HG03521 (cell line): Measurements from ENCODE around the gene PHTF1.
"Not testable (repeated sequence)": the region's sequence is repeated elsewhere in the genome, so short reads cannot be mapped to it uniquely, and the experiment has no call there.

ENCODE experiments used
- ATAC-seq: cut with Tn5 transposase; IDR thresholded peaks from one replicate; pipeline ENCODE4 v1.9.1; 2021; ENCODE audit warnings: mild to moderate bottlenecking, moderate library complexity; ENCODE audit not compliant: unreplicated experiment

PHTF1 gene

DNA sequence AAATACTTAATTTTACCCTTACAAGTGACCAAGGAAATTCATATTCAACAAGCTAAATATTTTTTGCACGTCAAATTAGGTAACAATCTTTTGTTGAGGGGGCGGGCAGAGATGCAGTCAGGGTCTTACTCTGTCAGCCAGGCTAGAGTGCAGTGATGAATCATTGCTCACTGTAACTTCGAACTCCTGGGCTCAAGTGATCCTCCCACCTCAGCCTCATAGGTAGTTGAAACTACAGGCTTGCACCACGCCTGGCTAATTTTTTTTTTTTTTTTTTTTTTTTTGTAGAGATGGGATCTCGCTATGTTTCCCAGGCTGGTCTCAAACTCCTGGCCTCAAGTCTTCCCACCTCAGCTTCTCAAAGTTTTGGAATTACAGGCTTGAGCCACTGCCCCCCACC is 26.5 kb downstream of the PHTF1 start:
- ATAC-seq: no peak

DNA sequence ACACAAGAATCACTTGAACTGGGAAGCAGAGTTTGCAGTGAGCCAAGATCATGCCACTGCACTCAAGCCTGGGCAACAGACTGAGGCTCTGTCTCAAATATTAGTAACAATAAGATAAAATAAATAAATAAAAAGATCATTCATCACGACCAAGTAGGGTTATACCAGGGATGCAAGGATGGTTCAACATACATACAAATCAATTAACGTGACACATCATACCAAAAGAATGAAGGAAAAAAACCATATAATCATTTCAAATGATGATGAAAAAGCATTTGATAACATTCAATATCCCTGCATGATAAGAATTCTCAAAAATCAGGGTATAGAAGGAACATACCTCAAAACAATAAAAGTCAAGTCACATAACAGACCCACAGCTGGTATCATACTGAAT is 38.3 kb downstream of the PHTF1 start:
- no peak for ATAC-seq

- not testable (repeated sequence) for ATAC-seq
Measured at GRCh38 chr1:113718621-113719020, 40.7 kb downstream of the PHTF1 start.

DNA sequence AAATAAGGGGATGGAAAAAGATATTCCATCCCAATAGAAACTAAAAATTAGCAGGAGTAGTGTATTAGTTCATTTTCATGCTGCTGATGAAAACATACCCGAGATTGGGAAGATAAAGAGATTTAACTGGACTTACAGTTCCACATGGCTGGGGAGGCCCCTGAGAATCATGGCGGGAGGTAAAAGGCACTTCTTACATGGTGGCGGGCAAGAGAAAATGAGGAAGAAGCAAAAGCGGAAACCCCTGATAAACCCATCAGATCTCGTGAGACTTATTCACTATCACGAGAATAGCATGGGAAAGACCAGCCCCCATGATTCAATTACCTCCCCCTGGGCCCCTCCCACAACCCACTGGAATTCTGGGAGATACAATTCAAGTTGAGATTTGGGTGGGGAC is 41.8 kb downstream of the PHTF1 start:
- ATAC-seq: not testable (repeated sequence)

DNA sequence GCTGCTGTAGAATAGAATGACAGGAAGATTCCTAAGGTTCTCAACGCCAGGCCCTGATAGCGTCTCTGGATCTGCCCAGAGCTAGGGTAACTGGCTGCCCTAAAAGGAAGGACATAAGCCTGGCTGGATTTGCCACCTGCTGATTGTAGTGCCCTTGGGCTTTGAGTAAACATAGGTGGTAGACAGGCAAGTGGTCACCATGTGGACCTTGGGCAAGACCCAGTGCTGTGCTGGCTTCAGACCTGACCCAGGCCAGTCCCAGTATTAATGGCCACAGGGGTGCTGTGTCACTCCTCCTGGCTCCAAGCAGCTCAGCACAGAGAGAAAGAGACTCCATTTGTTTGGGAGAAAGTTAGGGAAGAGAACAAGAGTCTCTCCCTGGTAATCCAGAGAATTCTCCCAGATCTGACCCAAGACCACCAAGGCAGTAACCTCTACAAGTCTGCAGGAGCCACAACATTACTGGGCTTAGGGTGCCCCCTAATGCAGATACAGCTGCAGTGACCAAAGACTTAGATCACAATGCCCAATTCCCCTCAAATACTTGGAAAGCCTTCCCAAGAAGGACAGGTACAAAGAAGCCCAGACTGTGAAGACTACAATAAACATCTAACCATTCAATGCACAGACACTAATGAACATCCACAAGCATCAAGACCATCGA is 44.5 kb downstream of the PHTF1 start:
- ATAC-seq: no peak

DNA sequence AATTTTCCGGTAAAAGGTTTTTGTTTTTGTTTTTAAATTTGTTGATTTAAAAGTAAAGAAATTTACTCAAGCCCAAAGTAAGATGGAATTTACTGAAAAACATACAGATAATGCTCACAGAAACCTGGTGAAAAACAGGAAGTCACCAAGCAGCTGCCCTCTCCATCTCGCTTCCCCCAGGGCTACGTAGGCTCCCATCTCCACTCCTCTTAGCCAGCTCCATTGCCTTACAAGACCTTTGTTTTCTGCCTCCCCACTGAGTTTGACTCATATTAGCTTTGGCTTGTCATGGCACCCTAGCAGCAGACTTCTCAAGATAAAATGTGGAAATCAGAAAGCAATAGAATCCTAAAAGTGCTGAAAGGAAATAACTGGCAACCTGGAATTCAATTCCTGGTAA is 57.9 kb downstream of the PHTF1 start:
- ATAC-seq: no peak

- no peak for ATAC-seq
Measured at GRCh38 chr1:113694910-113695309, 64.4 kb downstream of the PHTF1 start.

DNA sequence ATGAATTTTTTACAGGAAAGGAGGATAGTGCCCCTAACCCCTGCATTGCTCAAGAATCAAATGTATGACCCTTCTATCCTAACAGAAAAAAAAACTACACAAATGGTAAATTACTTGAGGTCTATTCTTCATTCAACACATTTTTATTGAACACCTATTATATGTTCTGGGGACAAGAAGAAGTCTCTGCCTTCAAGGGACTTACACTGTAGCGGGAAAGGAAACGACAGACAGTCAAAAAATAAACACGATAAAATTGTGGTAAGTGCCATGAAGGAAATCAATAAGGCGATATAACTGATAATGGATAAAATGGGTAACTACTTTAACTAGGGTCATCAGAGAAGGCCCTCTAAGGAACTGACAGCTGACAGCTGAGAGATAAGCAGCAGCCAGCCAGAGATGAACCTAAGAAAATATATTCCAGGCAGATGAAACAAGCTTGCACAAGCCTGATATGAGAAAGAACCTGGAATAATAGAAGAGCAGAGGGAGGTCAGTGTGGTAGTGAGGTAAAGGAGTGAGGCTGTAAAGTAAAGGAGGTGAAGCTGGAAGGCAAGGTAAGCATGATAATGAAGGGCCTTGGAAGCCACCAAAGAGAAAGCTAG is 66.4 kb downstream of the PHTF1 start:
- ATAC-seq: no peak

DNA sequence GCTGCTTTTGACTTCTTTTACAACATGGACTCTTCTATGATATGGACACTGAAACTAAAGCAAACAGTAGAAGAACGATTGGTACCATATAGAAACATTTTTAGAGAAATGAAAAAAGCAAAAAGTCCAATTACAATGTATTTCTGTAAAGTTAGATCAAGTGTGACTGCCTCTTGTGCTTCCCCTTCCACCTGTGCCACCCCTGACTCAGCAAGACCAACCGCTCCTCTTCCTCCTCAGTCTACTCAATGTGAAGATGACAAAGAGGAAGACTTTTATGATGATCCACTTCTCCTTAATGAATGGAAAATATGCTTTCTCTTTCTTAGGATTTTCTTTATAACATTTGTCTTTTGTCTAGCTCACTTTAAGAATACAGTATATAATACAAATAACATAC is 66.9 kb downstream of the PHTF1 start:
- no peak for ATAC-seq

GRCh38 chr1:113691184-113691583 is 68.1 kb downstream of the PHTF1 start:
- no peak for ATAC-seq

DNA sequence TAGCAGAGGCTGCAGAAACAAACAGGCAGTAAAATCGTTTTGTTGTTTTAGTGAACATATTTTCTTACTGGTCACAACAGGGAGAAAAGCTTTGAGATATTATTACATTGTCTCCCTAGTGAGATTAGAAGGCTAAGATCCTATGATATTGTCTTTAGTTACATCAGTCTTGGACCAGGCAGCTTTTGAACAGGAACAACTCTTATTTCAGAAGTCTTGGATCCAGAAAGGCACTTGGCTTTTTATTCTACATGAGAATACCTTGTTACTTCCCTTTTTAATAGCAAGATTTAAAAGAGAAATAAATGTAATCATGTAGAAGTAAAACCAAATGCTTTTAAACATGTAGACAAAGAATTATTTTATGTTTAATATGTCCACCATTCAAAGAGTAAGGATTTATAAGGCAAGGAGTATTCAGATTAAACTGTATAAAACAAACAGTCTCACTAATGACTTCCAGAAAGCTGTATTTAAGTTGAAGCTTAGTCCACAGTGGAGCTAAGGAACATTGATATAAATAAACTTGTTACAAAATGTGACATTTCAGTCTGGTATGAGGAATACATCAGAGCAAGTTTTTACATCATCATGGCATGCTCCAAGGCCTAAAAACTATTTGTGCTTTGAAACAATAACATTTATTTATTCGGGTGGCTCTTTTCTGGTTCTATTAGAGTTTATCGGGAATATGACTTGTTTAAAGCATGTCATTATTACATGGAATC is 72.2 kb downstream of the PHTF1 start:
- ATAC-seq: no peak

DNA sequence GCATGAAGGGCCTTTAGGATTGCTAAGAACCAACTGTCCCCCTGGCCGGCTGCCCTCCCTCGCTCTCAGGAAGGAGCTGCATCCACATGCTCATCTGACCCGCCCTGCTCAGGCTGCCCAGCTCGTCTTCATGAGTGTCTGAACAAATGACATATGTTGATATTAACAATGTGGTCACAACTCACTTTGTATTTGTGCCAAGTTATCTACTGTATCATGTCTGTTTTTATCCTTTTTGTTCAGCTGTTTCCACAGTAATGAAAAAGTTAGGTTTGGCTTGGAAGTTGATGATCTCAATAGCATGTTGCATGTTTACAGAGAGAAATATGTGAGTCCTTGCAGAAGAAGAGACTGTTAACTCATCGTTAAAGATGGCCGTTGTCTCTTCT is 75.1 kb downstream of the PHTF1 start:
- ATAC-seq: no peak

DNA sequence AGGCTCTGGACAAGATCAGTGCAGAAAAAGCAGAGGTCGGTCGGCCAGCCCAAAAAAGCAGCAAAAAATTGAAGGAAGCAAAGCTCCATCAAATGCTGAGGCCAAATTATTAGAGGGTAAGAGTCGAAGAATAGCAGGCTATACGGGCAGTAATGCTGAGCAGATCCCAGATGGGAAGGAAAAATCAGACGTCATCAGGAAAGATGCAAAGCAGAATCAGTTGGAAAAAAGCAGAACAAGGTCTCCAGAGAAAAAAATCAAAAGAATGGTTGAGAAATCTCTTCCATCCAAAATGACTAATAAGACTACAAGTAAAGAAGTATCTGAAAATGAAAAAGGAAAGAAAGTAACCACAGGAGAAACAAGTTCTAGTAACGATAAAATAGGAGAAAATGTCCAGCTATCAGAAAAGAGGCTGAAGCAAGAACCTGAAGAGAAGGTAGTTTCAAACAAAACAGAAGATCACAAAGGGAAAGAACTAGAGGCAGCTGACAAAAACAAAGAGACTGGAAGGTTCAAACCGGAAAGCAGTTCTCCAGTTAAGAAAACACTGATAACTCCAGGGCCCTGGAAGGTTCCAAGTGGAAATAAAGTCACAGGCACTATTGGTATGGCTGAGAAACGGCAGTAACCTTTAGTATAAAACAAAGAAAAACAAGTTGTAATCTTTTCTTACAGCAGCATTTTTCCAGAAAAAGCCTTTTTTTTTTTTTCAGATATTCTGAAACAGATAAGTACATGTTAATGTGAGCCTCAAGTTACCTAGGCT is 75.7 kb downstream of the PHTF1 start:
- no peak for ATAC-seq

DNA sequence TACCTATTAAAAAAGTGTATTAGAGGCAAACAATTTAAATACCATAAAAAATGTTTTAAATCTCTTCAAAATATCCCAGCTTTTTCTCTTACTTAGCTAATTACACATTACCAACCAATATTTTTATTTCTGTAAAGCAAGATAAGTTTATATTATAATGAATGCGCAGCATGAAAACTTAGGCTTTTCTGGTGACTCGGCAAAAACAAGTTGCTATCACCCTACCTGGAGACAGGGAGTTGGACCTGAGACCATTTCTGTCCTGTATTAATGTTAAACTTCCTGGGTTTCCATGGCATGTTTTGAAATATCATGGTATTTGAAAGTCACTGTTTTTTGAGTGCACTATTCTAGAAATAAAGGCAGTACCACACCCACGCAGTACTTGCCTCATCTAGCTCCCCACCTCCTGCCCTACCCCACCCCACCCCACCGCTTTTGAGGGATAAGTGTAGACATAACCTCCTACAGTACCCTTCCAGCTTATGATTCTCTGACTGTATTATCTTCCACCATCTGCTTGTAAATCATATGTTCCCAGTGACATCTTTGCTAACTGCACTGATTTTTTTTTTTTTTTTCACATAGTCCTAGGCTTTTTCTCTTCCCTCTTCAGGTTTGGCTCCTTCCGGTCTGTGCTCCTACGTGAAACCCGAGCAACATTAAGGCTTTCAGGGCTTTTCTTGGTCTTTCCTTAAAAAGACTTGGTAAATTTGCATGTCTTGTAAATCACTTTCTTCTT is 77.5 kb downstream of the PHTF1 start:
- ATAC-seq: no peak

- ATAC-seq: no peak
Measured at GRCh38 chr1:113678159-113678469, 81.2 kb downstream of the PHTF1 start.

GRCh38 chr1:113677250-113678158 is 81.8 kb downstream of the PHTF1 start:
- no peak for ATAC-seq

DNA sequence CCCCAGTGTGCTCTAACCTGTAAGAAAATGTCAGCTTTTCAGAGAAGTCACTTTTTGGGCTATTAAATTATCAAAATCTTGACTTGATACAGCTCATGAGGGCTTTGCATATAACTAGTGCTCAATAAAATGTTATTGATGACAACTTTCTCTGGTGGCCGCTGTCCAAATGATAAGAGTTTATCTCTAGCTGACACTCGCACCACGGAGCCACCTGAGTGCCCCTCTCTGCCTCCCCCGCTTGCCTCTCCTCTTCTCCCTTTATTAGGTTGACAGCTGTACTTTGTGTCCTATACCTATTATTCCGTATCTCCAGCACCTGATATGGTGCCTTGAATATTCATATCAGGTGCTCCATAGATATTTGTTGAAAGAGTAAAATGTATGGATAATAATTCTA is 82.8 kb downstream of the PHTF1 start:
- no peak for ATAC-seq

DNA sequence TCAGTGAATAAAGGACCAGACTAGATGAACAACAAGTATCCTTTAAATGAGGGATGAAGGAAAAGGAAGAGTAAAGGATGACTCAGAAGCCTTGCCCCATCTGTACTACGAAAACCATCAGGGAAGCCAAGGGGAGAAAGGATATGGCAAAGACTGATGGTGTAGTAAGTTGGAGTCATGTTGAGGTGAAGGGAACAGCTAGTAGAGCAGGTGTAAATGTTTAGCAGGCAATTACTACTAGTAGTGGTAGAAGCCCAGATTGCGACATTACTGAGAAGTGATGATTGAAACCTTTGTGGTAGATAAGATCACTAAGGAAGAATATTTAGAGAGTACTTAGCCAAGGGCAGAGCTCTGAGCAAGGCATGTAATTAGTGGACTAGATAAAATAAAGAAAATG is 84.0 kb downstream of the PHTF1 start:
- ATAC-seq: no peak

GRCh38 chr1:113674591-113674990 is 84.7 kb downstream of the PHTF1 start:
- ATAC-seq: no peak

GRCh38 chr1:113672491-113672890 is 86.8 kb downstream of the PHTF1 start:
- ATAC-seq: no peak
